ENCODE results near the gene DGUOK. TPM values are rescaled to one million over a fixed set of nuclear protein-coding genes. Genes with fewer than 3 reads are reported as not detected.

The DGUOK gene
- total RNA-seq, 2 donors from 2014 or later: 13.2 to 16.1 TPM

DNA sequence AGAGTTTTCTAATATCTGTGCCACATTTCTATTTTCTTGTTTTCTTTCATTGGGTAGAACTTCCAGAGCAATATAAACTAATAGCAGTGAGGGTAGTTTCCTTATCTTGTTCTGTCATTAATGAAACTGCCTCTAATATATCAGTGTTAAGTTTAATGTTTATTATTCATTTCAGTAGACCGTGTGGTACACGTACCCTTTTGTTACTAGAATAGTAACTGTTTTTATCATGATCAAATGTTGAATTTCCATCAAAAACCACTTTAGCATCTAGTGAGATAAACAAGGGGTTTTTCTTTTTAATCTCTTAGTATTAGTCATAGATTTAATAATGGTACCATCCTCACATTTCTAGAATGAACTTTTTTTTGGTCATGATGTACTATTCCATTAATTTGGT is 16.0 kb downstream of the DGUOK start:
- Histone ChIP-seq H3K4me3 (no peak overlapping the region), H3K36me3 (replicated peaks in 1 of 2; ENCODE audit: insufficient read depth in 1 of 2, low read depth in 2 of 2) (peaks cover 0 to 9% of the 10 kb centered on the region in 2 donors)
- ATAC-seq: no peak

DNA sequence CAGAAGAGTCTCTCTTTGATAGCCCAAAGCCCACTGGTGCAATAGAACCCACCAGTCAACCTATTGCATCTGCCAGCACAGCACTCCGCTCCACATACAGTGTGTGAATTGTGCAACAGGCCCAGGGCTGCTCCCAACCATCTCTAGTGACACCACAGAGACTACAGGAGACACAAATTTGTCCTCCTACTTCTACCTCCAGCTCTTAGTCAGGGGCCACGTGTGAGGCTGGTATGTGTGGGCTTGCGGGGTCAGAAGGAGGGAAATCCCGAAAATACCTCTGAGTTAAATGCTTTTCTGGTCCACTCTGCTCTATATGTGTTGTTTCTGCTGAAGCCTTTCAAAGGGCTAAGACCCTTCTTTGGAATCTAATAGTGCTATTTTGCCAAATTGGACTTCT is 18.0 kb downstream of the DGUOK start:
- 93% methylated on average over 4 of the region's 4 CpGs for WGBS, 2 donors
- intact Hi-C loops (cut with DNase I): no loop called here
- no peak overlapping the region for H3K27ac ChIP-seq
- no peaks in the 10 kb centered on the region for H3K4me1 ChIP-seq
- H3K36me3 ChIP-seq (replicated peaks in 1 of 2; ENCODE audit: insufficient read depth in 1 of 2, low read depth in 2 of 2): peaks cover 0 to 15% of the 10 kb centered on the region in 2 donors
- ATAC-seq (no peak), DNase-seq (no peak)
- TF ChIP-seq, protein P1, sequence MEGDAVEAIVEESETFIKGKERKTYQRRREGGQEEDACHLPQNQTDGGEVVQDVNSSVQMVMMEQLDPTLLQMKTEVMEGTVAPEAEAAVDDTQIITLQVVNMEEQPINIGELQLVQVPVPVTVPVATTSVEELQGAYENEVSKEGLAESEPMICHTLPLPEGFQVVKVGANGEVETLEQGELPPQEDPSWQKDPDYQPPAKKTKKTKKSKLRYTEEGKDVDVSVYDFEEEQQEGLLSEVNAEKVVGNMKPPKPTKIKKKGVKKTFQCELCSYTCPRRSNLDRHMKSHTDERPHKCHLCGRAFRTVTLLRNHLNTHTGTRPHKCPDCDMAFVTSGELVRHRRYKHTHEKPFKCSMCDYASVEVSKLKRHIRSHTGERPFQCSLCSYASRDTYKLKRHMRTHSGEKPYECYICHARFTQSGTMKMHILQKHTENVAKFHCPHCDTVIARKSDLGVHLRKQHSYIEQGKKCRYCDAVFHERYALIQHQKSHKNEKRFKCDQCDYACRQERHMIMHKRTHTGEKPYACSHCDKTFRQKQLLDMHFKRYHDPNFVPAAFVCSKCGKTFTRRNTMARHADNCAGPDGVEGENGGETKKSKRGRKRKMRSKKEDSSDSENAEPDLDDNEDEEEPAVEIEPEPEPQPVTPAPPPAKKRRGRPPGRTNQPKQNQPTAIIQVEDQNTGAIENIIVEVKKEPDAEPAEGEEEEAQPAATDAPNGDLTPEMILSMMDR (IDR thresholded peaks at IDR 0.05): no peak
- TF ChIP-seq POLR2A (IDR thresholded peaks at IDR 0.05): no peak
- H3K9me3 ChIP-seq: no peaks in the 10 kb centered on the region
- no peaks in the 10 kb centered on the region for H3K27me3 ChIP-seq
- H3K4me3 ChIP-seq: no peak overlapping the region

More for the DNA sequence above, 16.0 kb downstream of the DGUOK start:
- TF ChIP-seq, protein P1 (IDR thresholded peaks at IDR 0.05): no peak
- no peak for TF ChIP-seq POLR2A (IDR thresholded peaks at IDR 0.05)
- no peak overlapping the region for H3K27ac ChIP-seq
- no peaks in the 10 kb centered on the region for H3K4me1 ChIP-seq
- no peaks in the 10 kb centered on the region for H3K9me3 ChIP-seq
- intact Hi-C loops (cut with DNase I): no loop called here
- DNase-seq: no peak
- no peaks in the 10 kb centered on the region for H3K27me3 ChIP-seq
- WGBS, 2 donors: 40 to 47% methylated on average over 2 of the region's 2 CpGs

DNA sequence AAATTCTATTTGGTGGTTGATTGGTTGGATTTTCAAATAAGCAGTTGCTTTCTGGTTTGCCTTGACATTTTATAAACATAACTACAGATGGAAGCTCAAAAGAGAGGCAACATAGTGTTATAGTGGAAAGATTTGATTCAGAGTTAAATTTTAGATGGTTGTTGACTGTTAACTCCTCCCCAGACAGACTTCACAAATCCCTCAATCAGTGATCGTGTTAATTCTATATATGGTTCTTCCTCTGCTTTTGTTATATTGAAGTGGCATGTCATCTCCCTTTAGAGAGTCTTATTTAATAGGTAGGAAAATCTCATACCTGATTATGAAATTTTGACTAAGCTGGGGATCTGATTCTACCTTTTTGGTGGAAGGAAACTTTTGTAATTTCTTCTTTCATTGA is 19.5 kb downstream of the DGUOK start:
- WGBS, 2 donors: 82 to 100% methylated on average over 1 of the region's 1 CpG
- Histone ChIP-seq H3K36me3 (replicated peaks in 1 of 2; ENCODE audit: insufficient read depth in 1 of 2, low read depth in 2 of 2) (peaks cover 0 to 23% of the 10 kb centered on the region in 2 donors), H3K4me3 (no peak overlapping the region), H3K4me1 (no peaks in the 10 kb centered on the region), H3K27me3 (no peaks in the 10 kb centered on the region), H3K27ac (no peak overlapping the region), H3K9me3 (no peaks in the 10 kb centered on the region)
- DNase-seq (no peak), ATAC-seq (no peak)
- intact Hi-C loops (cut with DNase I): no loop called here
- TF ChIP-seq POLR2A (IDR thresholded peaks at IDR 0.05): no peak
- TF ChIP-seq, protein P1 (IDR thresholded peaks at IDR 0.05): no peak

DNA sequence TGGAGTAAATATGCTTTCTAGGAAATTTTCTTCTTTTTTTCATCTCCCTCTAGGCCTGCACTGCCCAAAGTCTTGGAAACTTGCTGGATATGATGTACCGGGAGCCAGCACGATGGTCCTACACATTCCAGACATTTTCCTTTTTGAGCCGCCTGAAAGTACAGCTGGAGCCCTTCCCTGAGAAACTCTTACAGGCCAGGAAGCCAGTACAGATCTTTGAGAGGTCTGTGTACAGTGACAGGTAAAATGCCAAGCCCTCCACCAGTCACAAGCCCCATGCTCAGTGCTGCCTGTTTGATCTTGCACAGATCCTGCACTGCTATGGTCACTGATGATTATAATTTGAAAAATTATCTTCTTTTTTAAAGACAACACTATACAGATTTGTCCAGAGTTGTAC is 20.0 kb downstream of the DGUOK start:
- no peak for DNase-seq
- Histone ChIP-seq H3K27me3 (no peaks in the 10 kb centered on the region), H3K4me3 (no peak overlapping the region), H3K4me1 (no peaks in the 10 kb centered on the region), H3K9me3 (no peaks in the 10 kb centered on the region), H3K36me3 (replicated peaks in 1 of 2; ENCODE audit: insufficient read depth in 1 of 2, low read depth in 2 of 2) (peaks cover 0 to 26% of the 10 kb centered on the region in 2 donors), H3K27ac (no peak overlapping the region)
- 84 to 89% methylated on average over 3 of the region's 3 CpGs for WGBS, 2 donors
- intact Hi-C loops (cut with DNase I): no loop called here
- TF ChIP-seq, protein P1 (IDR thresholded peaks at IDR 0.05): no peak
- no peak for TF ChIP-seq POLR2A (IDR thresholded peaks at IDR 0.05)
- ATAC-seq: no peak

- no peaks in the 10 kb centered on the region for H3K9me3 ChIP-seq
- H3K4me3 ChIP-seq: no peak overlapping the region
- no peaks in the 10 kb centered on the region for H3K4me1 ChIP-seq
- intact Hi-C loops (cut with DNase I): no loop called here
- ATAC-seq (no peak), DNase-seq (no peak)
- no peak for TF ChIP-seq POLR2A (IDR thresholded peaks at IDR 0.05)
- TF ChIP-seq, protein P1 (IDR thresholded peaks at IDR 0.05): no peak
- 77 to 86% methylated on average over 5 of the region's 5 CpGs for WGBS, 2 donors
- H3K36me3 ChIP-seq (replicated peaks in 1 of 2; ENCODE audit: insufficient read depth in 1 of 2, low read depth in 2 of 2): peaks cover 0 to 26% of the 10 kb centered on the region in 2 donors
- H3K27me3 ChIP-seq: no peaks in the 10 kb centered on the region
- no peak overlapping the region for H3K27ac ChIP-seq
Observed at GRCh38 chr2:73947412-73948018, 20.8 kb downstream of the DGUOK start.
